Measurements from ENCODE around the gene DDOST. TPM values are rescaled to one million over a fixed set of nuclear protein-coding genes. Genes with fewer than 3 reads are reported as not detected.

DDOST gene
- total RNA-seq, 2 experiments from 2014 or later: 111 to 148 TPM

- intact Hi-C loops (cut with micrococcal nuclease; ENCODE audit: unreplicated experiment): loop anchor here (1.0 to 10.0 kb wide), 3 partner anchors 36 to 499 kb away; partner anchors contain the start of gene SH2D5
- Histone ChIP-seq H3K36me3 (ENCODE audit: insufficient read depth, low read length) (no peaks in the 10 kb centered on the region), H4K20me1 (ENCODE audit: insufficient read depth, low read length) (no peaks in the 10 kb centered on the region), H3K4me3 (ENCODE audit: low read depth, low read length, poor library complexity, severe bottlenecking) (peak overlapping the region; percentile 76), H3K79me2 (ENCODE audit: insufficient read depth, low read depth, low read length) (no peaks in the 10 kb centered on the region), H3K27ac (ENCODE audit: low read depth, low read length, poor library complexity, severe bottlenecking) (peak overlapping the region; percentile 25), H2AFZ (ENCODE audit: low read length) (peak overlapping the region; percentile 99), H3K9me3 (ENCODE audit: low read length) (no peaks in the 10 kb centered on the region), H3K9me2 (ENCODE audit: insufficient read depth, low read length) (no peaks in the 10 kb centered on the region), H3K4me2 (ENCODE audit: low read length) (peak overlapping the region; percentile 100), H3K4me1 (ENCODE audit: insufficient read depth, low read length, poor library complexity, severe bottlenecking) (no peaks in the 10 kb centered on the region)
- ChIA-PET POLR2A (interaction anchor here (0.6 to 1.4 kb wide), 2 partner anchors 19 to 383 kb away, joined by 3 read pairs; no protein-coding TSS in a partner anchor), CTCF (ENCODE audit: unreplicated experiment) (interaction anchor here (0.6 to 1.3 kb wide), 7 partner anchors 14 to 1328 kb away, joined by 3 to 4 read pairs (median 3); partner anchors contain the start of gene KIF17)
- no TSS peak for BruUV-seq (replicated peaks)
- peak; percentile 83 for DNase-seq (ENCODE audit: low spot score)
- peak; percentile 93 for TF ChIP-seq CTCF (conservative IDR thresholded peaks at IDR 0.05; ENCODE audit: low read length)
- TF ChIP-seq EZH2phosphoT487 (IDR thresholded peaks at IDR 0.05; ENCODE audit: borderline replicate concordance, low read depth, low read length): no peak
Measured at GRCh38 chr1:20696397-20697333, 35.5 kb upstream of the DDOST start.

GRCh38 chr1:20695515-20695914 is 34.3 kb upstream of the DDOST start:
- POLR2A ChIA-PET: no interaction called here
- no peaks in the 10 kb centered on the region for H3K4me1 ChIP-seq (ENCODE audit: insufficient read depth, low read length, poor library complexity, severe bottlenecking)
- intact Hi-C loops (cut with micrococcal nuclease; ENCODE audit: unreplicated experiment): loop anchor here (10.0 kb wide), 1 partner anchor 269 kb away; no protein-coding TSS in a partner anchor
- no peaks in the 10 kb centered on the region for H3K79me2 ChIP-seq (ENCODE audit: insufficient read depth, low read depth, low read length)
- CTCF ChIA-PET (ENCODE audit: unreplicated experiment): interaction anchor here (1.1 kb wide), 1 partner anchor 9 kb away, joined by 3 read pairs; no protein-coding TSS in a partner anchor
- no peak overlapping the region for H3K27ac ChIP-seq (ENCODE audit: low read depth, low read length, poor library complexity, severe bottlenecking)
- no peaks in the 10 kb centered on the region for H4K20me1 ChIP-seq (ENCODE audit: insufficient read depth, low read length)
- H3K4me2 ChIP-seq (ENCODE audit: low read length): no peak overlapping the region
- H3K36me3 ChIP-seq (ENCODE audit: insufficient read depth, low read length): no peaks in the 10 kb centered on the region
- no peak overlapping the region for H3K4me3 ChIP-seq (ENCODE audit: low read depth, low read length, poor library complexity, severe bottlenecking)
- no peaks in the 10 kb centered on the region for H3K9me2 ChIP-seq (ENCODE audit: insufficient read depth, low read length)
- DNase-seq (ENCODE audit: low spot score): no peak
- no peak for TF ChIP-seq EZH2phosphoT487 (IDR thresholded peaks at IDR 0.05; ENCODE audit: borderline replicate concordance, low read depth, low read length)
- H2AFZ ChIP-seq (ENCODE audit: low read length): no peak overlapping the region
- BruUV-seq (replicated peaks): no TSS peak
- H3K9me3 ChIP-seq (ENCODE audit: low read length): no peaks in the 10 kb centered on the region

- no peak overlapping the region for H3K27ac ChIP-seq (ENCODE audit: low read depth, low read length, poor library complexity, severe bottlenecking)
- ChIA-PET POLR2A (no interaction called here), CTCF (ENCODE audit: unreplicated experiment) (interaction anchor here (0.6 kb wide), 1 partner anchor 286 kb away, joined by 3 read pairs; no protein-coding TSS in a partner anchor)
- no TSS peak for BruUV-seq (replicated peaks)
- H2AFZ ChIP-seq (ENCODE audit: low read length): no peak overlapping the region
- no peaks in the 10 kb centered on the region for H3K9me3 ChIP-seq (ENCODE audit: low read length)
- H3K79me2 ChIP-seq (ENCODE audit: insufficient read depth, low read depth, low read length): no peaks in the 10 kb centered on the region
- intact Hi-C loops (cut with micrococcal nuclease; ENCODE audit: unreplicated experiment): loop anchor here (10.0 kb wide), 1 partner anchor 271 kb away; no protein-coding TSS in a partner anchor
- H3K4me2 ChIP-seq (ENCODE audit: low read length): no peak overlapping the region
- no peaks in the 10 kb centered on the region for H4K20me1 ChIP-seq (ENCODE audit: insufficient read depth, low read length)
- H3K4me1 ChIP-seq (ENCODE audit: insufficient read depth, low read length, poor library complexity, severe bottlenecking): no peaks in the 10 kb centered on the region
- H3K4me3 ChIP-seq (ENCODE audit: low read depth, low read length, poor library complexity, severe bottlenecking): no peak overlapping the region
- H3K9me2 ChIP-seq (ENCODE audit: insufficient read depth, low read length): no peaks in the 10 kb centered on the region
- H3K36me3 ChIP-seq (ENCODE audit: insufficient read depth, low read length): no peaks in the 10 kb centered on the region
- TF ChIP-seq EZH2phosphoT487 (IDR thresholded peaks at IDR 0.05; ENCODE audit: borderline replicate concordance, low read depth, low read length): no peak
- TF ChIP-seq CTCF (conservative IDR thresholded peaks at IDR 0.05; ENCODE audit: low read length): no peak
- no peak for DNase-seq (ENCODE audit: low spot score)
Measured at GRCh38 chr1:20693623-20694022, 32.5 kb upstream of the DDOST start.

All from OCI-LY7 (cell line).